ENCODE data around the gene NFKBIB.

GRCh38 chr19:38918526-38918925 is 18.8 kb downstream of the NFKBIB start:
- TF ChIP-seq EZH2 (IDR thresholded peaks at IDR 0.05; ENCODE audit: borderline replicate concordance, low read depth, low read length, severe bottlenecking) = no peak
- no peak for TF ChIP-seq CTCF (IDR thresholded peaks at IDR 0.05; ENCODE audit: borderline replicate concordance, extremely low read depth, low read length, poor library complexity, severe bottlenecking)
